HG03378 (cell line): ENCODE results near the gene PIN1.
"Not testable (repeated sequence)": the region's sequence is repeated elsewhere in the genome, so short reads cannot be mapped to it uniquely, and the experiment has no call there.

Source experiments
- ATAC-seq: cut with Tn5 transposase; IDR thresholded peaks from one replicate; pipeline ENCODE4 v1.9.1; 2021; ENCODE audit warnings: mild to moderate bottlenecking, moderate library complexity; ENCODE audit not compliant: unreplicated experiment

PIN1 gene

DNA sequence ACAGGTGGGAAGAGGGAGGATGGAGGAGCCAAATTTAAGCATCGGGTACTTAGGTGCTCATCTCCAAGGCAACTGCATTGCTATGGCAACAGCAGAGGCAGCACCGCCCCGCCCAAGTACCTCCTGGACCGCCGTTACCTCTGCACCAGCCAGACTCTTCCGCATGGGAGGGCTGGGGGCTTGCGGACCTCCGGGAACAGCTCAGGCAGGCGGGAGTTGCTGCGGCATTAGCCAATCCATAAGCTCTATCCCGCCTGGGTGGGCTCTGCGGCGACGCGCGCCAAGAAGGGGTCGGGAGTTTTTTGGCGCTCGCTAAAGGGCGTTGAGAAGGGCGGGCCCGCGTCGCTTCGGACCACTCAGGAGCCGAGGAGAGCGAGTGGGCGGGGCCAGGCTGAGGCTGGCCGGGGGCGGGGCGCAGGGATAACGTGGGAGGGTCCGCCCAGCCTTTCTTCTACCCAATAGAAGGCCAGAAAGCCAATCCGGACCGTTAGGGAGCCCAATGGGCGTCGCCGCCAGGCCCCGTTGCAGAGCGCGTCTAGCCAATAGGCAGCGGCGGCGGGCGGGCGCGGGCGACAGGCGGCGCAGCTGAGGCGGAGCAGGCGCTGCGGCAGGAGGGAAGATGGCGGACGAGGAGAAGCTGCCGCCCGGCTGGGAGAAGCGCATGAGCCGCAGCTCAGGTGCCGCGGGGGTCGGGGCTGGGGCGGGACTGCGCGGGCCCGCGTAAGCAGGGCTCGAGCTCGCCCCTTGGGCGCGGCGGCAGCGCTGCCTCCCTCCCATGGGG, at the start of gene PIN1:
Gene PIN1, plus strand, starts transcription at position 593 of the 781 bp plus-strand sequence. Its CDS starts 27 bp downstream, at position 620.
- peak; percentile 78 for ATAC-seq

DNA sequence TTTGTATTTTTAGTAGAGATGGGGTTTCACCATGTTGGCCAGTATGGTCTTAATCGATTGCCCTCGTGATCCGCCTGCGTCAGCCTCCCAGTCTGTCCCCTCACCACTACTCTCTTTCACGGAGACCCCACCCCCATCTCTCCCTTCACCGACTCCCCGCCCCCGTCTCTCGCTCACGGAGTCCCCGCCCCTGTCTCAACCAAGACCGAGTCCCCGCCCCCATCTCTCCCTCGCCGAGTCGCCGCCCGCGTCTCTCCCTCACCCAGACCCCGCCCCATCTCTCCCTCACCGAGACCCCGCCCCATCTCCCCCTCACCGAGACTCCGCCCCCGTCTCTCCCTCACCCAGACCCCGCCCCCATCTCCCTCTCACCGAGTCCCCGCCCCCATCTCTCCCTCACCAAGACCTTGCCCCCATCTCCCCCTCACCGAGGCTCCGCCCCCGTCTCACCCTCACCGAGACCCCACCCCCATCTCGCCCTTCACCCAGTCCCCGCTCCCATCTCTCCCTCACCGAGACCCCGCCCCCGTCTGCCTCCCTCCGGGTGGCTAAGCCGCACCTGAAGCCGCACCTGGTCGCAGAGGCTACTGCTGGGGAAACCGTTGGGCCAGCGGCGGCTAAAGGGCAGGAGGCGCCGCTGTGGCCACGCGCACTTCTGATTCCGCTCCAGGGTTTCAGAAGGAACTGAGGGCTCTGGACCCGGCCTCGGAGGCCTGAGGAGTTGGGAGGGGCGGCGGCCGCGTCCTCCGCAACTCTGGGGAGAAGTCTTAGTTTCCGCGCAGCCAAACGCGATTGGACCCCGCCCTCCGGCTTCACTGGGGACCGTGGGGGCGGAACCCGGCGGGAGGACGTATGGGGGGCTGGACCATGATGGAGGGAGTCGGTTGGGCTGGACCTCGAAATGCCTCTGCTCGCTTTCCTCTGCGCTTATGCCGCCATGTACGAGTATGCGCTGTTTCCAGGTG, 49.5 kb upstream of the PIN1 start:
- peak; percentile 58 for ATAC-seq

DNA sequence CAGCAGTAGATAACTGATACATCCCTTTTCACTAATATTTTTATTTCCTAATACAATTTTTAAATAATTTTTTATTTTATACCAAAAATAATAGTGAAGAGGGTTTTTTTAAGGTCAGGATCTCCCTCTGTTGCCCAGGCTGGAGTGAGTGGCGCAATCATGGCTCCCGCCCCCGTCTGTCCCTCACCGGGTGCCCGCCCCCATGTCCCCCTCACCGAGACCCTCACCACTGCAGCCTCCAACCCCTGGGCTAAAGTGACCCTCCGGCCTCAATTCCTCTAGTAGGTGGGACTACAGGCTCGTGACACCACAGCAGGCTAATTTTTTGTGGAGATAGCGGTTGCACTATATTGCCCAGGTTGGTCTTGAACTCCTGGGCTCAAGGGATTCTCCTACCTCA, 48.8 kb upstream of the PIN1 start:
- no peak for ATAC-seq

DNA sequence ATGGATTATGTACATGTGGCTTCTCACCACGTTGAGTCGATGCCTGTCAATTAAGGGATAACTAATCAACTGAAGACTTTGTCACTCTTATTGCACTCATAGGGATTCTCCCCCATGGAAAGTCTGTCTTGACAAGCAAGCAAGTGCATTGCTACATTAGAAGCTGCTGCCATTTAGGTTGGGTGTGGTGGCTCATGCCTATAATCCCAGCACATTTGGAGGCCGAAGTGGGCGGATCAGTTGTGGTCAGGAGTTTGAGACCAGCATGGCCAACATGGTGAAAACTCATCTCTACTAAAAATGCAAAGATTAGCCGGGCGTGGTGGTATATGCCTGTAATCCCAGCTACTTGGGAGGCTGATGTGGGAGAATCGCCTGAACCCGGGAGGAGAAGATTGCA, 48.3 kb upstream of the PIN1 start:
- no peak for ATAC-seq

DNA sequence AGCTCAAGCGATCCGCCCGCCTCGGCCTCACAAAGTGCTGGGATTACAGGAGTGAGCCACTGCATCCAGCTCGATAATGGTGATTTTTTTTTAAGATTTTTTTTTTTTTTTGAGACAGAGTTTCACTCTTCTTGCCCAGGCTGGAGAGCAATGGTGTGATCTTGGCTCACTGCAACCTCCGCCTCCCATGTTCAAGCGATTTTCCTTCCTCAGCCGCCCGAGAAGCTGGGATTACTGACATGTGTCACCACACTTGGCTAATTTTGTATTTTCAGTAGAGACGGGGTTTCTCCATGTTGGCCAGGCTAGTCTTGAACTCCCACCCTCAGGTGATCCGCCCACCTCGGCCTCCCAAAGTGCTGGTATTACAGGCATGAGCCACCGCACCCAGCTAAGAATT, 46.5 kb upstream of the PIN1 start:
- not testable (repeated sequence) for ATAC-seq

DNA sequence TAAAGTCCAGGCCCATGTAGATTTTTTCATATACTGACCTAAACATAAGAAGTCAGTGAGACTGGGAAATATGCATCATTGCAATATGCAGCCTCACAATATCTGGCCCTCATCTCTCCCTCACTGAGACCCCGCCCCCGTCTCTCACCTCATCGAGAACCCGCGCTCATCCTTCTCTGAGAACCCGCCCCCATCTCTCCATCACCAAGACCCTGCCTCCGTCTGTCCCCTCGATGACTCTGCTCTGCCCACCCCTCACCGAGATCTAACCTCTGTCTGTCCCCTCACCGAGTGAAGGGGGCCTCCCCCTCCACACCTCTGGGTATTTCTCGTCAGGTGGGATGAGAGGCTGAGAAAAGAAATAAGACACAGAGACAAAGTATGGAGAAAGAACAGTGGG, 46.1 kb upstream of the PIN1 start:
- ATAC-seq: no peak

DNA sequence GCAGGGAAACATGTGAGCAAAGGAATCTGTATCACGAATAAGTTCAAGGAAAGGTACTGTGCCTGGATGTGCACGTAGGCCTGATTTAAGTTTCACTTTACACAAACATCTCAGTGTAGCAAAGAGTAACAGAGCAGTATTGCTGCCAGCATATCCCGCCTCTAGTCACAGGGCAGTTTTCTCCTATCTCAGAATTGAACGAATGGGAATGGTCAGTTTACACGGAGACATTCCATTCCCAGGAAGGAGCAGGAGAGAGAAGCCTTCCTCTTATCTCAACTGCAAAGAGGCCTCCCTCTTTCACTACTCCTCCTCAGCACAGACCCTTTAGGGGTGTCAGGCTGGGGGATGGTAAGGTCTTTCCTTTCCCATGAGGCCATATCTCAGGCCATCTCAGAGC, 45.5 kb upstream of the PIN1 start:
- not testable (repeated sequence) for ATAC-seq

DNA sequence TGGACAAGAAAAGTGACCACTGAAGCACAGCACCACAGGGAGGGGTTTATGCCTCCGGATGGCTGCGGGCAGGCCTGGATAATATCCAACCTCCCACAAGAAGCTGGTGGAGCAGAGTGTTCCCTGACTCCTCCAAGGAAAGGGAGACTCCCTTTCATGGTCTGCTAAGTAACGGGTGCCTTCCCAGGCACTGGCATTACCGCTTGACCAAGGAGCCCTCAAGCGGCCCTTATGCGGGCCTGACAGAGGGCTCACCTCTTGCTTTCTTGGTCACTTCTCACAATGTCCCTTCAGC, 44.1 kb upstream of the PIN1 start:
- ATAC-seq: not testable (repeated sequence)

DNA sequence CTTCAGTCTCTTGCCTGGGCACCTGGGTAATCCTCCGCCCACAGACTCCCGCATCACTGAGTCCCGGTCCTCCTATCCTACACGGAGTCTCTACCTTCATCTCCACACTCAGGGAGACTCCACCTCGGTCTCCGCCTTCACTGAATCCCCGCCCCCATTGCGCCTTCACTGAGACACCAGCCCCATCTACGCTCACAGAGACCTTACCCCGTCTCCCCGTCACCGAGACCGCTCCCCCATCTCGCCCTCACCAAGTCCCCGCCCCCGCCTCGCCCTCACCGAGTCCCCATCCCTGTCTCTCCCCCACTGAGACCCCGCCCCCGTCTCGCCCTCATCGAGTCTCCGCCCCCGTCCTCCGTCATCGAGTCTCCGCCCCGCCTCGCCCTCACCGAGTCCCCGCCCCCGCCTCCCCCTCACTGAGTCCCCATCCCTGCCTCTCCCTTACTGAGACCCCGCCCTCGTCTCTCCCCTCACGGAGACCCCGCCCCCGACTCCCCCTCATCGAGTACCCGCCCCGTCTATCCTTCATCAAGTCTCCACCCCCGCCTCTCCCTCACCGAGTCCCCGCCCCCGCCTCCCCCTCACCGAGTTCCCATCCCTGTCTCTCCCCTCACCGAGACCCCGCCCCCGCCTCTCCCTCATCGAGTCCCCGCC, 43.4 kb upstream of the PIN1 start:
- ATAC-seq: no peak

DNA sequence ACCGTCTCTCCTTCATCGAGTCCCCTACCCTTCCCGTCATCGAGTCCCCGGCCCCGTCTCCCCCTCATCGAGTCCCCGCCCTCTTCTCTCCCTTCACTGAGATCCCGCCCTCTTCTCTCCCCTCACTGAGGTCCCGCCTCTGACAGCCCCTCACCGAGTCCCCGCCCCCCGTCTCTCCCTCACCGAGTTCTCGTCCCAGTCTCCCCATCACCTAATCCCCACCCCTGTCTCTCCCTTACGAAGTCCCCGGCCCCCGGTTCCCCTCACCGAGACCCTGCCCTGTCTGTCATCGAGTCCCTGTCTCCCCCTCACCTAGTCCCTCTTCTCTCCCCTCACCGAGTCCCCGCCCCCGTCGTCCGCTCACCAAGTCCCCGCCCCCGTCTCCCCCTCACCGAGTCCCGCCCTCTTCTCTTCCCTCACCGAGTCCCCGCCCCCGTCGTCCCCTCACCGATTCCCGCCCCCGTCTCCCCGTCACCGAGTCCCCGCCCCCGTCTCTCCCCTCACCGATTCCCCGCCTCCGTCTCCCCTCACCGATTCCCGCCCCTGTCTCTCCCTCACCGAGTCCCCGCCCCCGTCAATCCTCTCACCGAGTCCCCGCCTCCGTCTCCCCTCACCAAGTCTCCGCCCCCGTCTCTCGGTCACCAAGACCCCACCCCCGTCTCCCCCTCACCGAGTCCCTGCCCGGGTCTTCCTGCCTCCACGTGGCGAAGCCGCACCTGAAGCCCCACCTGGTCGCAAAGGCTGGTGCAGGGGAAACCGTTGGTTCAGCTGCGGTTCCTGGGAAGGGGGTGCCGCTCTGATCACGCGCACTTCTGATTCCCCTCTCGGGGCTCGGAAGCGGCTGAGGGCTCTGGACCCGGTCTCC, 42.7 kb upstream of the PIN1 start:
- no peak for ATAC-seq

DNA sequence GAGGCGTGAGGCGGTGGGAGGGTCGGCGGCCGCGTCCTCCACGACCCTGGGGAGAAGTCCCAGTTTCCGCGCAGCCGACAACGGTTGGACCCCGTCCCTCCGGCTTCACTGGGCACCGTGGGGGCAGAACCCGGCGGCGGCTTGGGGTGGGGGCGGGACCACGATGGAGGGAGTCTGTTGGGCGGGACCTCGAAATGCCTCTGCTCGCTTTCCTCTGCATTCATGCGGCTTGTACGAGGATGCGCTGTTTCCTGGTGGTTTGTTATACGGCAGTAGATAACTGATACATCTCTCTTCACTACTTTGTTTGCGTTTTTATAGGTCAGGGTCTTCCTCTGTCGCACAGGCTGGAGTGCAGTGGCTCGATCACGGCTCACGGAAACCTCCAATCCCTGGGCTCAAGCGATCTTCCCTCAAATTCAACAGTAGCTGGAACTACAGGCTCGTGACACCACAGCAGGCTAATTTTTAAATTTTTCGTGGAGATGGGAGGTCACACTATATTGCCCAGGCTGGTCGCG, 42.0 kb upstream of the PIN1 start:
- no peak for ATAC-seq

DNA sequence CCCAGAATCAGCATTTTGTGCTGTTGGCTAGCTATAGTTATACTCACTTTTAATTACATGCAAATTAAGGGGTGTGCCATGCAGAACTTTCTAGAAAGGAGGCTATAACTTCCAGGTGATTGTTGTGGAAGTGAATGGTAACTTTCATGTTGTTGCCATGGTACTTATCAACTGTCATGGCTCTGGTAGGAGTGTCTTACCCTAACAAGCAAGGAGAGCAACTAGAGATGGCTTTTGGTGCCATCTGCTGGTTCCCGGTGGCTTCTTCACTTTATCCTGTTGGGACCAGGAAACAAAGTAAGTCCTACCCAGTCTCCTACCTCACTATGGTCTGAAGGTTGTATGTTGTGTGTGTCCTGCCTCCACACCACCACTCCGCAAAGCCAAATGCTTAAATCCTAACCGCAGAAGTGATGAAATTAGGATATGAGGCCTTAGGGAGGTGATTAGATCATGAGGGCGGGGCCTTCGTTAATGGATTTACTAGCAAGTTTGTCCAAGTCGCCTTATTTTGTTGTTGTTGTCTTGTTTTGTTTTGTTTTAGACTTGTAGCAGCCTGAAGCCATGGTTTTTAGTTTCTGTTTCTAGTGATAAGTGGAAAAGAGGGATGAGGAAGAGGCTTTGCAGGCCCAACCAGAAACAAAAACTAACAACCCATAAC, 38.9 kb upstream of the PIN1 start:
- peak; percentile 74 for ATAC-seq

DNA sequence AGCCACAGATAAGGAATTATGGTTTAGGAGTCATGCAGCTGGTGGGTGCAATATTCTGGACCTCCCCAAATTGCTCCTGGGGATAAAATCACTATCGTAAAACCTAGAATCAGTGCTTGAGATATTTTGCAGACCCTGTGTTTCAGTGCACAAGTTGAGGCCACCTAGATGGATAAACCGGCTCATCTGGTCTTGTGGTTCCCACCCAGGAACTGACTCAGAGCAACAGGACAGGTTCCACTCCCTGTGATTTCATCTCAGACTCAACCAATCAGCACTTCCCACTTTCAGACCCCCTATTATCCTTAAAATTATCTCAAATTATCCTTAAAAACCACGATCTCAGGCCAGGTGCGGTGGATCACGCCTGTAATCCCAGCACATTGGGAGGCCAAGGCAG, 37.2 kb upstream of the PIN1 start:
- no peak for ATAC-seq

DNA sequence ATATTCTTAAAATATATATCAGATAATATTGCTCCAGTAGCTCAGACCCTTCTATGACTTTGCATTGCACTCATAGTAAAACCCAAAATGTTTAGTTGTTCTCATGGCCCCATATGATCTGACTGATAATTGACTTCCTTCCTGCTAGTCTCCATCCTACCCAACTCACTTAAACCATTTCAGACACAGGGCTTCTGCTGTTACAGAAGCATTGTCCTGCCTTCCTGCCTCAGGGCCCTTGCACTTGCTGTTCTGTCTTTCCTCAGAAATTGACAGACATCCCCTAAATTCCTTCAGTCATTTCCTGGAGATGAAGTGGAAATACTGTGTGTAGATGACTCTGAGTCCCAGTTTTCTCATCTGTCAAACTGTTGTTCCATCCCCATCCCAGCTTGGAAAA, 36.0 kb upstream of the PIN1 start:
- no peak for ATAC-seq

DNA sequence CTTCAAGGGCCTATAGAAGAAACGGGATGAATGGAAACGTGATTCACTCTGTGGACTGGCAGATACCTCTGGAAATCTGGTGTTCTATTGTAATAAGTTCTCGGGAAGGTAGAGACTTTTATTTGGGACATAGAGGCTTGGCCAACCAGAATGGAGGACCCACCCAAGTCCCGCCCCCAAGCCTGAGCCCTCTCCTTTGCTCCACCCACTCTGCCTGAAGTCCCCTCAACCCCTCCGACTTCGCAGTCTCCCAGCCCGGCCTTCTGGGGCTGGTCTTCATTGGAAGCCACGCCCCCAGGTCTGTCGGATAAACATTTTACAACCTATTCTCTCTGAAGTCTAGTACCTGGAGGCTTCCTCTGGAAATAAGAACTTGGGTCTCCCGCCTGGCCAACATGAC, 33.1 kb upstream of the PIN1 start:
- ATAC-seq: no peak

DNA sequence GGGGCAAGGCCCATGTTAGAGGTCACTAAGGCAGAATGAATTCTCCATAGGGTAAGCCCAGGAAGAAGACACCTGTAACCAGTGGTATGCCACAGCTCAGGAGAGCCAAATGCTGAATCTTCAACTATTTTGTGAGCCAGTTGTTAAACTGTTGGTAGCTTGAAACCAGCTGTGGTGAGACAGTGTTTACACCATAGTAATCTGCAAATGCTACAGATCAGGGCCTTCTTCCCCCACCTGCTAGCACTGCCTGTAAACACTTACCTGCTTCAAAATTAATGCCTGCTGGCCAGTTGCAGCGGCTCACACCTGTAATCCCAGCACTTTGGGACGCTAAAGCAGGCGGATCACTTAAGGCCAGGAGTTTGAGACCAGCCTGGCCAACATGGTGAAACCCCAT, 28.3 kb upstream of the PIN1 start:
- ATAC-seq: no peak

DNA sequence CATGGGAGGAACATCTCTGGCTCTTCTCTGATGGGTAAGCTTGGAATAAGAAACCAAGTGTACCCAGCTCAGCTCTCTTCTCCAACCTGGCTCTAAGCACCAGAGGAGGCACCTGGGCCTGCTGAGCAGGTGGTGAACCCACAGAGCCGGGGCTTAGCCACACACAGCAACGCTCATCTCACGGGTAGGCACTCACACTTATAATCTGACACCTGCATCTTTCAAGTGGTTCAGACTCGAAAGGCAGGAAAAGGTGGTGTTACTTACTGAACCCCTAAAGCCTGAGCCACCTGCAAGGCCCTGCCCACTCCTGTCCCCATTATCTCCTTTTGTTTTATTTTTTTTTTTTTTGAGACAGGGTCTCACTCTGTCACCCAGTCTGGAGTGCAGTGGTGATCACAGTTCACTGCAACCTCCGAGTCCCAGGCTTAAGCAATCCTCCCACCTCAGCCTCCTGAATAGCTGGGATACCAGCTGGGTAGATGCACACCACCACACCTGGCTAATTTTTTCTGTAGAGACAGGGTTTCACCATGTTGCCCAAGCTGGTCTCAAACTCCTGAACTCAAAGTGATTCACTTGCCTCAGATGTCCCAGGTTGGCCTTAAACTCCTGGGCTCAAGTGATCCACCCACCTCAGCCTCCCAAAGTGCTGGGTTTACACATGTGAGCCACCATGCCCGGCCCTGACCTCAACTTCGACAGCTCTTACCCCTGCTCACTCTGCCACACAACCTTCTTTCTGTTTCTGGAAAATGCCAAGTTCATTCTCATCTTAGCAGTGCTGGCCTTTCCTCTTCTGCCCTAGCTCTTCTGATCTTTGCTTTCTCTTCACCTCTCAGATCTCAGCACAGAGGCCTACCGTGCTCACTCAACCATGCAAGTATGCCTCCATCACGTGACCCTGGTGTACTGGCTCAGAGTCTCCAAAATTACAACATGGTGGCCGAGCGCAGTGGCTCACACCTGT, 26.0 kb upstream of the PIN1 start:
- no peak for ATAC-seq

DNA sequence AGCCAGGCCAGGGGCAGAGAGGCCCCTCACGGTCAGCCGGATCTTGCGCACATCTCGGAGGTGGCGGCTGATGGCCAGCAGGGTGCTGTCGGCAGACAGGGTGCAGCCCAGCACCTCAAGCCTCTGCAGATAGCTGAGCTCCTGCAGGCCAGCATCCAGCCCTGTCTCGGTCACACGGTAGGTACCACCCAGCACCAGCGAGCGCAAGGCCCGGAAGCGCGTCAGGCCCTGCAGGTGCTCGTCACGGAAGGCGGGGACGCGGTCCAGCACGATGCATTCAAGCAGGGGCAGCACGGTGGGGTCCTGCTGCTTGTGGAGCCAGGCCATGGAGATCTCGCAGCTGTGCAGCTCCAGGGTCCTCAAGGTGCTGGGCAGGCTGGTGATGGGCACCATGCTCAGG, 24.0 kb upstream of the PIN1 start:
- ATAC-seq: no peak
